HEK293 (cell line): ENCODE data around the gene MAP6.

Experiments
- CTCF ChIA-PET: fragments of 350-600 bp; formaldehyde crosslinking; extraction: SDS; loops from one replicate; lab custom pipeline; 2021; ENCODE audit warnings: antibody characterized with exemption; lab: Yijun Ruan, JAX
- POLR2A ChIA-PET: fragments of 300-600 bp; formaldehyde crosslinking; extraction: SDS; loops from one replicate; lab custom pipeline; 2020; ENCODE audit warnings: antibody characterized with exemption, inconsistent platforms; lab: Yijun Ruan, JAX
- H3K27ac ChIP-seq: fragments of 200-500 bp; sonication (Bioruptor generic); 2 replicates; pipeline ENCODE4 v1.5.1; 2014; ENCODE audit warnings: low read depth, low read length, control low read depth, inconsistent platforms; ENCODE audit errors: extremely low read depth
- H3K36me3 ChIP-seq, 2 experiments: fragments of 200-500 bp in 1 of 2; sonication (Bioruptor generic) in 1 of 2; 1 replicate in 1 of 2; 2 replicates in 1 of 2; pipeline ENCODE4 v1.5.1; 2014 to 2017; ENCODE audit warnings: inconsistent platforms in 2 of 2, low read length in 2 of 2; ENCODE audit not compliant: control insufficient read depth in 2 of 2, insufficient read depth in 1 of 2
- H3K4me1 ChIP-seq: fragments of 200-500 bp; sonication (Bioruptor generic); 2 replicates; pipeline ENCODE4 v1.5.1; 2014; ENCODE audit warnings: mild to moderate bottlenecking, low read length, inconsistent platforms; ENCODE audit not compliant: control insufficient read depth, insufficient read depth
- H3K4me3 ChIP-seq: 2 replicates; pipeline ENCODE4 v1.5.1; 2011; ENCODE audit warnings: low read depth, mild to moderate bottlenecking, control low read depth, low read length, moderate library complexity
- H3K9me3 ChIP-seq: fragments of 200-500 bp; sonication (Bioruptor generic); 2 replicates; pipeline ENCODE4 v1.5.1; 2014; ENCODE audit warnings: low read depth, low read length, inconsistent platforms; ENCODE audit not compliant: control insufficient read depth, insufficient read depth
- EGR2 ChIP-seq: fragments of 450-650 bp; formaldehyde crosslinking; IDR thresholded peaks from 2 replicates; pipeline ENCODE4 v1.5.1; 2016; ENCODE audit warnings: low read depth, missing biosample characterization, missing genetic modification characterization
- GLIS1 ChIP-seq: fragments of 450-650 bp; formaldehyde crosslinking; IDR thresholded peaks from 2 replicates; pipeline ENCODE4 v1.5.1; 2016; ENCODE audit warnings: missing biosample characterization, missing genetic modification characterization
- GLIS2 ChIP-seq: fragments of 450-650 bp; formaldehyde crosslinking; IDR thresholded peaks from 2 replicates; pipeline ENCODE4 v1.5.1; 2016; ENCODE audit warnings: missing biosample characterization, missing genetic modification characterization
- HIC1 ChIP-seq: fragments of 450-650 bp; formaldehyde crosslinking; IDR thresholded peaks from 2 replicates; pipeline ENCODE4 v1.5.1; 2016; ENCODE audit warnings: missing biosample characterization, missing genetic modification characterization
- KLF16 ChIP-seq: fragments of 450-650 bp; formaldehyde crosslinking; IDR thresholded peaks from 2 replicates; pipeline ENCODE4 v1.5.1; 2017; ENCODE audit warnings: missing biosample characterization, missing genetic modification characterization
- YY2 ChIP-seq: fragments of 450-650 bp; formaldehyde crosslinking; IDR thresholded peaks from 2 replicates; pipeline ENCODE4 v1.5.1; 2016; ENCODE audit warnings: missing biosample characterization, missing genetic modification characterization
- ZBTB21 ChIP-seq: fragments of 450-650 bp; formaldehyde crosslinking; IDR thresholded peaks from 2 replicates; pipeline ENCODE4 v1.5.1; 2017; ENCODE audit warnings: missing biosample characterization, missing genetic modification characterization
- ZIC2 ChIP-seq: fragments of 450-650 bp; formaldehyde crosslinking; IDR thresholded peaks from 2 replicates; pipeline ENCODE4 v1.5.1; 2016; ENCODE audit warnings: missing biosample characterization, missing genetic modification characterization
- ZNF146 ChIP-seq: fragments of 450-650 bp; formaldehyde crosslinking; IDR thresholded peaks from 2 replicates; pipeline ENCODE4 v1.5.1; 2016; ENCODE audit warnings: missing biosample characterization, missing genetic modification characterization
- ZNF335 ChIP-seq: fragments of 450-650 bp; formaldehyde crosslinking; conservative IDR thresholded peaks from 2 replicates; pipeline ENCODE4 v1.5.1; 2016; ENCODE audit warnings: missing biosample characterization, missing genetic modification characterization
- ZNF544 ChIP-seq: fragments of 450-650 bp; formaldehyde crosslinking; IDR thresholded peaks from 2 replicates; pipeline ENCODE4 v1.5.0; 2017; ENCODE audit warnings: missing biosample characterization, missing genetic modification characterization
- ZNF629 ChIP-seq: fragments of 450-650 bp; formaldehyde crosslinking; IDR thresholded peaks from 2 replicates; pipeline ENCODE4 v1.5.1; 2017; ENCODE audit warnings: missing biosample characterization, missing genetic modification characterization
- ZNF660 ChIP-seq: fragments of 450-650 bp; IDR thresholded peaks from 2 replicates; pipeline ENCODE4 v1.5.1; 2018; ENCODE audit warnings: missing biosample characterization, mild to moderate bottlenecking, missing genetic modification characterization
- ZNF664 ChIP-seq: fragments of 450-650 bp; formaldehyde crosslinking; IDR thresholded peaks from 2 replicates; pipeline ENCODE4 v1.5.1; 2016; ENCODE audit warnings: missing biosample characterization, missing genetic modification characterization
- ZNF707 ChIP-seq: fragments of 450-650 bp; formaldehyde crosslinking; IDR thresholded peaks from 2 replicates; pipeline ENCODE4 v1.5.1; 2016; ENCODE audit warnings: missing biosample characterization, missing genetic modification characterization
- TF ChIP-seq, protein P1 (sequence below): fragments of 450-650 bp; formaldehyde crosslinking; IDR thresholded peaks from 2 replicates; pipeline ENCODE4 v1.5.1; 2017; ENCODE audit warnings: missing biosample characterization, missing genetic modification characterization
- TF ChIP-seq, protein P2 (sequence below): fragments of 450-650 bp; formaldehyde crosslinking; IDR thresholded peaks from 2 replicates; pipeline ENCODE4 v1.5.1; 2016; ENCODE audit warnings: missing biosample characterization, missing genetic modification characterization
- TF ChIP-seq, protein P3 (sequence below): sonication (generic); formaldehyde crosslinking; IDR thresholded peaks from 2 replicates; pipeline ENCODE4 v1.8.1; 2022; ENCODE audit warnings: mild to moderate bottlenecking, moderate library complexity, missing genetic modification reagents
- TF ChIP-seq, protein P4 (sequence below): fragments of 450-650 bp; formaldehyde crosslinking; IDR thresholded peaks from 2 replicates; pipeline ENCODE4 v1.5.1; 2016; ENCODE audit warnings: missing biosample characterization, missing genetic modification characterization, low read depth

The MAP6 gene

DNA sequence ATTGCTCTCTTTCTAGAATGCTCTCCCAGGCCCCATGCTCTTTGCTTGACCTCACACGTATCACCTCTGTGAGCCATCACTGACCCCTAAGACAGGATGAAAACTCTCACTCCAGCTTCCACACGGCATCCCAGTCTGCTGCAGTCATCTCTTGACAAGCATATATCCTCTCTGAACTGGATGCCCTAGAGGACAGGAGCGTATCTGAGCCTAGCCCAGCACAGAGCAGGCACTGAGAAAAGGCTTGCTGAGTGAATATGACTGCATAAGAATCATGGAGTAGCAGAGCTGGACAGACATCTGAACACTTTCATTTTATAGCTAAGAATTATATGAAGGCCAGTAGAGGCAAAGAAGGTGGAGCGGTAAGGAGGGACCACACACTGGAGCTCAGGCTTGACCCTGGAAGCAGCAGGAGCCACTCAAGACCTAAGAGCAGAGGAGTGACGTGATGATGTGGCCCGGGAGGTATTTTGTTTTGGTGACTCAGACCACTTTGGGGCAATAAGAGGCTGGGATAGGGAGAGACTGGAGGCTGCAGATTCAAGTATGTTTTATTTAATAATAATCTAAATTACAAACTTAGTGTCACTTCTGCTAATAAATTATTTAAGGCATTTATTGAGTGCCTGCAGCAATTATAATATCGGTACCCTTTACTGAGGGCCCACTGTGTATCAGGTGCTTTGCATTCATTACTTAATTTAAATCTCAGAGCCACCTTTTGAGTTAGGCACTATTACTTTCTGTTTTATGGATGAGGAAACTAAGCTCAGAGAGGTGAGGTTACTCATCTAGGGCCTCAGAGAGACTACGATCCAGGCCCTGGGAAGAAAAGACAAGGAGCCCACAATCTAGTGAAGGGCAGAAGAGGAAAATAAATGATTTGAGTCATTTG, 42.6 kb downstream of the MAP6 start:
- TF ChIP-seq, protein P1, sequence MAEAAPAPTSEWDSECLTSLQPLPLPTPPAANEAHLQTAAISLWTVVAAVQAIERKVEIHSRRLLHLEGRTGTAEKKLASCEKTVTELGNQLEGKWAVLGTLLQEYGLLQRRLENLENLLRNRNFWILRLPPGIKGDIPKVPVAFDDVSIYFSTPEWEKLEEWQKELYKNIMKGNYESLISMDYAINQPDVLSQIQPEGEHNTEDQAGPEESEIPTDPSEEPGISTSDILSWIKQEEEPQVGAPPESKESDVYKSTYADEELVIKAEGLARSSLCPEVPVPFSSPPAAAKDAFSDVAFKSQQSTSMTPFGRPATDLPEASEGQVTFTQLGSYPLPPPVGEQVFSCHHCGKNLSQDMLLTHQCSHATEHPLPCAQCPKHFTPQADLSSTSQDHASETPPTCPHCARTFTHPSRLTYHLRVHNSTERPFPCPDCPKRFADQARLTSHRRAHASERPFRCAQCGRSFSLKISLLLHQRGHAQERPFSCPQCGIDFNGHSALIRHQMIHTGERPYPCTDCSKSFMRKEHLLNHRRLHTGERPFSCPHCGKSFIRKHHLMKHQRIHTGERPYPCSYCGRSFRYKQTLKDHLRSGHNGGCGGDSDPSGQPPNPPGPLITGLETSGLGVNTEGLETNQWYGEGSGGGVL (tag by site-specific recombination) = no peak
- TF ChIP-seq ZNF544 (tag by site-specific recombination) (no peak), ZNF664 (peak; percentile 99), KLF16 (tag by site-specific recombination) (no peak), ZNF146 (tag by site-specific recombination) (no peak), ZBTB21 (tag by site-specific recombination) (peak; percentile 54; the same call in 1 of the 2 replicates), ZIC2 (0 out of 2 replicates have a peak, but pooled peaks have one; percentile 18), GLIS1 (tag by site-specific recombination) (peak; percentile 77), GLIS2 (tag by site-specific recombination) (no peak), ZNF335 (tag by site-specific recombination) (0 out of 2 replicates have a peak, but pooled peaks have one; percentile 12), EGR2 (tag by site-specific recombination) (no peak), ZNF629 (tag by site-specific recombination) (peak; percentile 81), ZNF707 (no peak), ZNF660 (0 out of 2 replicates have a peak, but pooled peaks have one; percentile 24), HIC1 (tag by site-specific recombination) (0 out of 2 replicates have a peak, but pooled peaks have one; percentile 24), YY2 (tag by site-specific recombination) (no peak)
- TF ChIP-seq, protein P2, sequence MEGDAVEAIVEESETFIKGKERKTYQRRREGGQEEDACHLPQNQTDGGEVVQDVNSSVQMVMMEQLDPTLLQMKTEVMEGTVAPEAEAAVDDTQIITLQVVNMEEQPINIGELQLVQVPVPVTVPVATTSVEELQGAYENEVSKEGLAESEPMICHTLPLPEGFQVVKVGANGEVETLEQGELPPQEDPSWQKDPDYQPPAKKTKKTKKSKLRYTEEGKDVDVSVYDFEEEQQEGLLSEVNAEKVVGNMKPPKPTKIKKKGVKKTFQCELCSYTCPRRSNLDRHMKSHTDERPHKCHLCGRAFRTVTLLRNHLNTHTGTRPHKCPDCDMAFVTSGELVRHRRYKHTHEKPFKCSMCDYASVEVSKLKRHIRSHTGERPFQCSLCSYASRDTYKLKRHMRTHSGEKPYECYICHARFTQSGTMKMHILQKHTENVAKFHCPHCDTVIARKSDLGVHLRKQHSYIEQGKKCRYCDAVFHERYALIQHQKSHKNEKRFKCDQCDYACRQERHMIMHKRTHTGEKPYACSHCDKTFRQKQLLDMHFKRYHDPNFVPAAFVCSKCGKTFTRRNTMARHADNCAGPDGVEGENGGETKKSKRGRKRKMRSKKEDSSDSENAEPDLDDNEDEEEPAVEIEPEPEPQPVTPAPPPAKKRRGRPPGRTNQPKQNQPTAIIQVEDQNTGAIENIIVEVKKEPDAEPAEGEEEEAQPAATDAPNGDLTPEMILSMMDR (tag by site-specific recombination) = no peak
- TF ChIP-seq, protein P3, sequence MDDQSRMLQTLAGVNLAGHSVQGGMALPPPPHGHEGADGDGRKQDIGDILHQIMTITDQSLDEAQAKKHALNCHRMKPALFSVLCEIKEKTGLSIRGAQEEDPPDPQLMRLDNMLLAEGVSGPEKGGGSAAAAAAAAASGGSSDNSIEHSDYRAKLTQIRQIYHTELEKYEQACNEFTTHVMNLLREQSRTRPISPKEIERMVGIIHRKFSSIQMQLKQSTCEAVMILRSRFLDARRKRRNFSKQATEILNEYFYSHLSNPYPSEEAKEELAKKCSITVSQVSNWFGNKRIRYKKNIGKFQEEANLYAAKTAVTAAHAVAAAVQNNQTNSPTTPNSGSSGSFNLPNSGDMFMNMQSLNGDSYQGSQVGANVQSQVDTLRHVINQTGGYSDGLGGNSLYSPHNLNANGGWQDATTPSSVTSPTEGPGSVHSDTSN (CRISPR knock-in tag) = no peak
- TF ChIP-seq, protein P4, sequence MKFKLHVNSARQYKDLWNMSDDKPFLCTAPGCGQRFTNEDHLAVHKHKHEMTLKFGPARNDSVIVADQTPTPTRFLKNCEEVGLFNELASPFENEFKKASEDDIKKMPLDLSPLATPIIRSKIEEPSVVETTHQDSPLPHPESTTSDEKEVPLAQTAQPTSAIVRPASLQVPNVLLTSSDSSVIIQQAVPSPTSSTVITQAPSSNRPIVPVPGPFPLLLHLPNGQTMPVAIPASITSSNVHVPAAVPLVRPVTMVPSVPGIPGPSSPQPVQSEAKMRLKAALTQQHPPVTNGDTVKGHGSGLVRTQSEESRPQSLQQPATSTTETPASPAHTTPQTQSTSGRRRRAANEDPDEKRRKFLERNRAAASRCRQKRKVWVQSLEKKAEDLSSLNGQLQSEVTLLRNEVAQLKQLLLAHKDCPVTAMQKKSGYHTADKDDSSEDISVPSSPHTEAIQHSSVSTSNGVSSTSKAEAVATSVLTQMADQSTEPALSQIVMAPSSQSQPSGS (tag by site-specific recombination) = peak; percentile 28; the same call in 1 of the 2 replicates
- TF ChIP-seq, all 188 proteins: peak for 9
- Histone ChIP-seq H3K9me3 (no peaks in the 10 kb centered on the region), H3K4me3 (no peak overlapping the region), H3K4me1 (no peaks in the 10 kb centered on the region), H3K36me3 (no peaks in the 10 kb centered on the region), H3K27ac (no peak overlapping the region)
- POLR2A ChIA-PET = no interaction called here
- CTCF ChIA-PET = interaction anchor here (1.8 kb wide), 1 partner anchor 29 kb away, joined by 10 read pairs; no protein-coding TSS in a partner anchor
